ENCODE results near the gene ADRA2B.

- TF ChIP-seq EZH2phosphoT487 (IDR thresholded peaks at IDR 0.05; ENCODE audit: borderline replicate concordance) = no peak
- TF ChIP-seq CTCF (conservative IDR thresholded peaks at IDR 0.05; ENCODE audit: low read length) = no peak
Observed at GRCh38 chr2:96107708-96108065, 8.7 kb downstream of the ADRA2B start.
